Measurements from ENCODE around the gene CCNH.

Gene CCNH

DNA sequence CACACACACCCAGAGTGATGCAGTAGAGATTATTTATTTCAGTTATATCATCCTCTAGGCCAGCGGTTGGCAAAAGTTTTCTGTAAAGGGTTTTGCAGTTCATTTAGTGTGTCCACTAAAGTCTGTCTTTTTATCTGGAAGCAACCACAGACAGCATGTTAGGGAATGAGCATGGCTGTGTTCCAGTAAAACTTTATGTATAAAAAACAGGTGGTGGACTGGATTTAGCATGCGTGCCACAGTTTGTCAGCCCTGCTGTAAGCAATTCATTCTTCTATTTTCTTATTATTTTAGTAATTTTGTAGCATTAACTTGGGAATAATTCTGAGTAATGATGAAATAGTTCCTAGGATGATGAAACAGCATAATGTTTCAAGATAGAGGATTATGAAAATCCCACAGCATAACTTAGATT, 51.7 kb downstream of the CCNH start:
- no peak overlapping the region for H3K9ac ChIP-seq (ENCODE audit: low read depth, low read length)
- no peaks in the 10 kb centered on the region for H3K9me3 ChIP-seq (ENCODE audit: control insufficient read depth, insufficient read depth, low read length)
- no peaks in the 10 kb centered on the region for H3K36me3 ChIP-seq (ENCODE audit: insufficient read depth, low read length)
- H3K4me1 ChIP-seq (ENCODE audit: insufficient read depth, low read length): peaks cover 4% of the 10 kb centered on the region; the same call in 1 of the 2 replicates

DNA sequence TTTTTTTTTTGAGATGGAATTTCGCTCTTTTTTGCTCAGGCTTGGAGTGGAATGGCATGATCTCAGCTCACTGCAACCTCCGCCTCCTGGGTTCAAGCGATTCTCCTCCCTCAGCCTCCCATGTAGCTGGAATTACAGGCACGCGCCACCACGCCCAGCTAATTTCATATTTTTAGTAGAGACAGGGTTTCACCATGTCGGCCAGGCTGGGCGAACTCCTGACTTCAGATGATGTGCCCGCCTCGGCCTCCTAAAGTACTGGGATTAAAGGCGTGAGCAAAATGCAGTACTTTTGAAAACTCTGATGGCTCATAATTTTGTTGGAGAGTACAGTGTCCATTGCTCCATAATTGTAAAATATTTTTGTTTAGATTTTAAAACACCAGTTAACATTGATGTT, 52.6 kb downstream of the CCNH start:
- Histone ChIP-seq H3K4me1 (ENCODE audit: insufficient read depth, low read length) (peaks cover 4% of the 10 kb centered on the region; the same call in 1 of the 2 replicates), H3K9me3 (ENCODE audit: control insufficient read depth, insufficient read depth, low read length) (no peaks in the 10 kb centered on the region), H3K9ac (ENCODE audit: low read depth, low read length) (no peak overlapping the region), H3K36me3 (ENCODE audit: insufficient read depth, low read length) (peaks cover 6% of the 10 kb centered on the region; the same call in 1 of the 2 replicates)

DNA sequence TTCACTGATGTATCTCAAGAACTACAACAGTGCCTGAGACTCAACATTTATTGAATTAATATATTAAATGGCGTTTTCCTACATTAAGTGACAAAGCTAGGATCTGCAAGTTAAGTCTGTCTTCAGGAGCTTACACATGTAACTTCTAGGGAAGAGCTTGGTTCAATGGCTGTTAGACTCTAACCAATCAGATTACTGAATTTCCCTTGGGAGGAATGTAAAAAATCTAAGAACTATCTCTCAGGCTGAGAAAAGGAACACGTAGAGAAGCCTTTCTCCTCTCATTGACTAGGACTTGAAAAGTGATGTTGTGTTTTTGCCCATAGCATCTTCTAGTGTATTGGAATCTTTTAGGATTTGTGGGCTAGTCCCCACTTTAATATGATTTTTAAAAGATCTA, 53.6 kb downstream of the CCNH start:
- Histone ChIP-seq H3K9me3 (ENCODE audit: control insufficient read depth, insufficient read depth, low read length) (no peaks in the 10 kb centered on the region), H3K9ac (ENCODE audit: low read depth, low read length) (no peak overlapping the region), H3K36me3 (ENCODE audit: insufficient read depth, low read length) (peaks cover 6% of the 10 kb centered on the region; the same call in 1 of the 2 replicates)

DNA sequence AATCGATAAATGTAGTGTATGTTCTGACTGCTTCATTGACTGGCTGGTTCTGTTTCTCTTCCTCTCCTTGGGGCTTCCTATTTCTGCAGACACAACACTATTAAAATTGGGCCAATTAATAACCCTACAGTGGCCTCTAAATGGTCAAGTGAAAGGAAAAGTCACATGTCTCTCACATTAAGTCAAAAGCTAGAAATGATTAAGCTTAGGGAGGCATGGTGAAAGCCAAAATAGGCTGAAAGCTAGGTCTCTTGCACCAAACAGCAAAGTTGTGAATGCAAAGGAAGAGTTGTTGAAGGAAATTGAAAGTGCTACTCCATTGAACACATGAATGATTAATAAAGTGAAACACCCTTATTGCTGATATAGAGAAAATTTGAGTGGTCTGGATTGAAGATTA, 58.2 kb downstream of the CCNH start:
- Histone ChIP-seq H3K9ac (ENCODE audit: low read depth, low read length) (no peak overlapping the region), H3K36me3 (ENCODE audit: insufficient read depth, low read length) (peaks cover 6% of the 10 kb centered on the region; the same call in 1 of the 2 replicates), H3K9me3 (ENCODE audit: control insufficient read depth, insufficient read depth, low read length) (no peaks in the 10 kb centered on the region), H3K4me1 (ENCODE audit: insufficient read depth, low read length) (peaks cover 4% of the 10 kb centered on the region; the same call in 1 of the 2 replicates)

More for the DNA sequence above, 53.6 kb downstream of the CCNH start:
- H3K4me1 ChIP-seq (ENCODE audit: insufficient read depth, low read length): peaks cover 4% of the 10 kb centered on the region; the same call in 1 of the 2 replicates

DNA sequence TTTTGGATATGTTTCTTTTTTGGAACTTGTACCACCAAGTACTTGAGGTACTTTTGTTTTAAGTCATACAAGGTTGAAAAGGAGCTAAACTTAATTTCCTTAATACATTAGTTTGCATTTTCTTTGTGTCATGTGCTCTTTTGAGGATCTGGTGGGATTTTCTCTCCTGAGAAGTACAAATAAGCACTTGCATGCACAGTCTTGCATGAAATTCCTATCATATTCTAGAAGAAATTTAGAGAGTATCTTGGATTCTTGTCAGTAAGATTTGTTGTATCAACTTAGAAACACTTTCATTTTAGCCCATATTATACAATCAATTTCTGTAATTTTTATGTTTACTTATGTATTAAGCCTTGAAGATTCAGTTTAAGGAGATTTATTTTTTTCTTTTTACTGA, 64.9 kb downstream of the CCNH start:
- H3K9ac ChIP-seq (ENCODE audit: low read depth, low read length): no peak overlapping the region
- H3K4me1 ChIP-seq (ENCODE audit: insufficient read depth, low read length): no peaks in the 10 kb centered on the region
- H3K36me3 ChIP-seq (ENCODE audit: insufficient read depth, low read length): peaks cover 3% of the 10 kb centered on the region
- no peaks in the 10 kb centered on the region for H3K9me3 ChIP-seq (ENCODE audit: control insufficient read depth, insufficient read depth, low read length)

DNA sequence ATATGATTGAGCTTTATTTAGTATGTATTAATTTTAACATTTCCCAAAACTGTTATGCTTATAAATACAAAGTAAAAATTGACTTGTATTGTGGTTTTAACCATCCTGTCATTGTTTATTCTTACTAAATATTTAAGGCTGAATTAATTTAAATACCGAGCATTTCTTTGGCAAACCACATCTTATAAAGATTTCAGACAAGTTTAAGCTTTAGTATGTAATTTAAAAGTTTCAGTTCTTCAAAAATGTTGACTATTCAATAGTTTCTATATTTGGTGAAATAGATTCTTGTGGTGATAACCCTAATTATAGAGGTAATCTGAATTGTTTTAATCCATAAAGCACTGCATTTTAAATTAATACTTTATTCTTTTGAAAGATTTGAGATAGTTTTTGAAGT, 65.5 kb downstream of the CCNH start:
- H3K36me3 ChIP-seq (ENCODE audit: insufficient read depth, low read length): peaks cover 3% of the 10 kb centered on the region
- H3K9me3 ChIP-seq (ENCODE audit: control insufficient read depth, insufficient read depth, low read length): no peaks in the 10 kb centered on the region
- H3K9ac ChIP-seq (ENCODE audit: low read depth, low read length): no peak overlapping the region
- no peaks in the 10 kb centered on the region for H3K4me1 ChIP-seq (ENCODE audit: insufficient read depth, low read length)
